Esophagus squamous epithelium (tissue), 4 donors: ENCODE data around the gene CBLB.

Source experiments
- CTCF ChIP-seq, 6 experiments: fragments of 450-650 bp in 4 of 6; fragments of 200-600 bp in 2 of 6; sonication (generic) in 2 of 6; IDR thresholded peaks; one replicate each; pipeline ENCODE4 v1.5.1; 2016 to 2019; ENCODE audit warnings: antibody characterized with exemption in 6 of 6, mild to moderate bottlenecking in 4 of 6, moderate library complexity in 4 of 6
- POLR2A ChIP-seq, 4 donors: fragments of 450-650 bp; IDR thresholded peaks; one replicate each; pipeline ENCODE4 v1.6.1; 2017; ENCODE audit warnings: antibody characterized with exemption in 4 of 4, mild to moderate bottlenecking in 4 of 4, moderate library complexity in 3 of 4

- no peak for TF ChIP-seq CTCF (IDR thresholded peaks at IDR 0.05)
- no peak for TF ChIP-seq POLR2A (IDR thresholded peaks at IDR 0.05)
Measured at GRCh38 chr3:105781871-105782270, 86.9 kb downstream of the CBLB start.
